HG03196 (cell line): ENCODE measurements around the gene CEP350.
"Not testable (repeated sequence)": the region's sequence is repeated elsewhere in the genome, so short reads cannot be mapped to it uniquely, and the experiment has no call there.

ENCODE experiments used
- ATAC-seq: cut with Tn5 transposase; IDR thresholded peaks from one replicate; pipeline ENCODE4 v1.9.1; 2021; ENCODE audit not compliant: unreplicated experiment

The CEP350 gene

GRCh38 chr1:179938752-179939151, 15.9 kb upstream of the CEP350 start:
- ATAC-seq, result no peak

- ATAC-seq, result no peak
Measured at GRCh38 chr1:179939941-179940340, 14.7 kb upstream of the CEP350 start.

GRCh38 chr1:179941454-179941853, 13.2 kb upstream of the CEP350 start:
- no peak for ATAC-seq

GRCh38 chr1:179950651-179951050, 4.0 kb upstream of the CEP350 start:
- no peak for ATAC-seq

GRCh38 chr1:179951383-179952144, 3.0 kb upstream of the CEP350 start:
- ATAC-seq, result no peak

- ATAC-seq, result no peak
Measured at GRCh38 chr1:179952186-179952585, 2.4 kb upstream of the CEP350 start.

- ATAC-seq, result peak; percentile 18
Measured at GRCh38 chr1:179953974-179954492, 577 bp upstream of the CEP350 start.

GRCh38 chr1:179955287-179955680, 674 bp downstream of the CEP350 start:
- ATAC-seq, result no peak

GRCh38 chr1:179955731-179956130, 1.1 kb downstream of the CEP350 start:
- no peak for ATAC-seq

GRCh38 chr1:179958359-179958758, 3.7 kb downstream of the CEP350 start:
- no peak for ATAC-seq

GRCh38 chr1:179962168-179962567, 7.6 kb downstream of the CEP350 start:
- ATAC-seq, result not testable (repeated sequence)

GRCh38 chr1:179966551-179966950, 11.9 kb downstream of the CEP350 start:
- ATAC-seq, result no peak

- no peak for ATAC-seq
Measured at GRCh38 chr1:179968284-179968993, 13.8 kb downstream of the CEP350 start.

- ATAC-seq, result no peak
Measured at GRCh38 chr1:179968994-179969919, 14.6 kb downstream of the CEP350 start.

GRCh38 chr1:179969962-179970361, 15.4 kb downstream of the CEP350 start:
- no peak for ATAC-seq

- no peak for ATAC-seq
Measured at GRCh38 chr1:179971563-179972496, 17.2 kb downstream of the CEP350 start.

- ATAC-seq, result no peak
Measured at GRCh38 chr1:179973198-179974110, 18.8 kb downstream of the CEP350 start.

- ATAC-seq, result no peak
Measured at GRCh38 chr1:179976970-179977651, 22.5 kb downstream of the CEP350 start.
